CD8-positive, alpha-beta memory T cell (primary cell): Measurements from ENCODE around the gene ATXN1. TPM values are rescaled to one million over a fixed set of nuclear protein-coding genes. Genes with fewer than 3 reads are reported as not detected.
A peak's percentile ranks its signal among the peaks of the same experiment; 100 is the strongest.

ENCODE experiments used
- CTCF ChIA-PET: fragments of 350-600 bp; sonication (Branson Sonifier 250); formaldehyde crosslinking; loops from one replicate; lab custom pipeline; 2021; ENCODE audit warnings: antibody characterized with exemption; lab: Charles Lee
- POLR2A ChIA-PET: fragments of 350-600 bp; sonication (Branson Sonifier 250); formaldehyde crosslinking; loops from one replicate; lab custom pipeline; 2021; ENCODE audit warnings: antibody characterized with exemption; lab: Charles Lee
- DNase-seq, 5 donors: peaks; one replicate each; pipeline versions ENCODE4 v3.0.0 to v3.0.0-alpha.2; 2020 to 2022; ENCODE audit warnings: mixed read lengths in 1 of 5
- H3K27ac ChIP-seq: one replicate; pipeline ENCODE4 v1.7.0; 2013; ENCODE audit warnings: low read depth, mild to moderate bottlenecking, low read length, moderate library complexity
- H3K27me3 ChIP-seq: 2 replicates; pipeline ENCODE4 v1.7.0; 2013; ENCODE audit warnings: low read length, mild to moderate bottlenecking; ENCODE audit not compliant: insufficient read depth, poor library complexity, severe bottlenecking
- H3K36me3 ChIP-seq: 2 replicates; pipeline ENCODE4 v1.7.0; 2013; ENCODE audit warnings: mild to moderate bottlenecking, low read length, moderate library complexity; ENCODE audit not compliant: insufficient read depth
- H3K4me1 ChIP-seq: 2 replicates; pipeline ENCODE4 v1.7.0; 2013; ENCODE audit warnings: mild to moderate bottlenecking, low read length, moderate library complexity; ENCODE audit not compliant: insufficient read depth
- H3K4me3 ChIP-seq: 2 replicates; pipeline ENCODE4 v1.7.0; 2013; ENCODE audit warnings: mild to moderate bottlenecking, low read length
- H3K9me3 ChIP-seq: 2 replicates; pipeline ENCODE4 v1.7.0; 2013; ENCODE audit warnings: mild to moderate bottlenecking, low read length
- H3K27ac Mint-ChIP-seq, 8 donors: one replicate each; pipeline ENCODE4 v1.8.0; 2020 to 2021; ENCODE audit warnings: mixed read lengths in 8 of 8, mild to moderate bottlenecking in 6 of 8, inconsistent platforms in 3 of 8, moderate library complexity in 3 of 8
- H3K27me3 Mint-ChIP-seq, 2 donors: one replicate each; pipeline ENCODE4 v1.8.0; 2020 to 2021; ENCODE audit warnings: mixed read lengths in 2 of 2, mild to moderate bottlenecking in 1 of 2, moderate library complexity in 1 of 2
- H3K36me3 Mint-ChIP-seq, 3 donors: one replicate each; pipeline ENCODE4 v1.8.0; 2020 to 2021; ENCODE audit warnings: mixed read lengths in 3 of 3, inconsistent platforms in 1 of 3, mild to moderate bottlenecking in 1 of 3
- H3K4me1 Mint-ChIP-seq, 3 donors: one replicate each; pipeline ENCODE4 v1.8.0; 2020 to 2021; ENCODE audit warnings: mixed read lengths in 3 of 3, inconsistent platforms in 1 of 3, mild to moderate bottlenecking in 1 of 3
- H3K4me3 Mint-ChIP-seq, 7 donors: one replicate each; pipeline ENCODE4 v1.8.0; 2020 to 2021; ENCODE audit warnings: mixed read lengths in 7 of 7, mild to moderate bottlenecking in 6 of 7, moderate library complexity in 4 of 7, inconsistent platforms in 2 of 7
- H3K9me3 Mint-ChIP-seq, 5 donors: one replicate each; pipeline ENCODE4 v1.8.0; 2020 to 2022; ENCODE audit warnings: mixed read lengths in 5 of 5, mild to moderate bottlenecking in 3 of 5, moderate library complexity in 2 of 5, inconsistent platforms in 1 of 5
- polyA plus RNA-seq: library from polyadenylated mRNA; unstranded; fragments of 300-500 nt; fragmentation: Illumina TruSeq; gene quantifications from one replicate; pipeline ENCODE4 v1.2.3, GENCODE V29; 2021
- total RNA-seq, 2 experiments: library from RNA; stranded (reverse); gene quantifications; one replicate each; pipeline ENCODE4 v1.2.3, GENCODE V29; 2021

Gene ATXN1
- total and polyA plus RNA-seq, 3 experiments from 2014 or later: 20.0 to 114 (median 111) TPM

- H3K4me3 Mint-ChIP-seq: peak overlapping the region in 4 of 7 donors; percentile 18 to 25 (median 23)
- DNase-seq: peak in 2 of 5 donors; percentile 14 to 67
- H3K4me1 Mint-ChIP-seq: peaks cover 51 to 88% (median 86%) of the 10 kb centered on the region in 3 donors
- ChIA-PET CTCF (interaction anchor here (1.0 to 1.8 kb wide), 3 partner anchors 14 to 289 kb away, joined by 4 to 8 read pairs (median 5); no protein-coding TSS in a partner anchor), POLR2A (interaction anchor here (0.7 to 1.0 kb wide), 2 partner anchors 14 to 61 kb away, joined by 3 to 4 read pairs; no protein-coding TSS in a partner anchor)
- H3K9me3 ChIP-seq: no peaks in the 10 kb centered on the region
- H3K27ac Mint-ChIP-seq: peak overlapping the region; percentile 54 to 95 (median 78)
- H3K36me3 ChIP-seq: no peaks in the 10 kb centered on the region
- H3K27me3 Mint-ChIP-seq: no peaks in the 10 kb centered on the region
- no peaks in the 10 kb centered on the region for H3K9me3 Mint-ChIP-seq
- H3K4me3 ChIP-seq: no peak overlapping the region
- peaks cover 34% of the 10 kb centered on the region for H3K4me1 ChIP-seq
- no peaks in the 10 kb centered on the region for H3K27me3 ChIP-seq
- H3K27ac ChIP-seq: no peak overlapping the region
- H3K36me3 Mint-ChIP-seq: peaks cover 17 to 41% (median 27%) of the 10 kb centered on the region in 3 donors
Observed at GRCh38 chr6:16474772-16475493, 286.3 kb downstream of the ATXN1 start.

GRCh38 chr6:16473908-16474771, 287.1 kb downstream of the ATXN1 start:
- H3K36me3 ChIP-seq: no peaks in the 10 kb centered on the region
- H3K4me1 ChIP-seq: peaks cover 34% of the 10 kb centered on the region
- Mint-ChIP-seq H3K4me1 (peaks cover 54 to 94% (median 92%) of the 10 kb centered on the region in 3 donors), H3K9me3 (no peaks in the 10 kb centered on the region), H3K36me3 (peaks cover 17 to 42% (median 25%) of the 10 kb centered on the region in 3 donors), H3K4me3 (peak overlapping the region; percentile 23 to 67 (median 54)), H3K27ac (peak overlapping the region; percentile 54 to 95 (median 84)), H3K27me3 (no peaks in the 10 kb centered on the region)
- H3K9me3 ChIP-seq: no peaks in the 10 kb centered on the region
- CTCF ChIA-PET: interaction anchor here (0.9 to 1.8 kb wide), 5 partner anchors 15 to 289 kb away, joined by 3 to 8 read pairs (median 4); no protein-coding TSS in a partner anchor
- H3K4me3 ChIP-seq: peak overlapping the region; percentile 7
- H3K27me3 ChIP-seq: no peaks in the 10 kb centered on the region
- POLR2A ChIA-PET: interaction anchor here (0.6 to 1.0 kb wide), 2 partner anchors 14 to 250 kb away, joined by 3 read pairs; no protein-coding TSS in a partner anchor
- H3K27ac ChIP-seq: peak overlapping the region; percentile 6
- peak in 1 of 5 donors; percentile 28 for DNase-seq

DNA sequence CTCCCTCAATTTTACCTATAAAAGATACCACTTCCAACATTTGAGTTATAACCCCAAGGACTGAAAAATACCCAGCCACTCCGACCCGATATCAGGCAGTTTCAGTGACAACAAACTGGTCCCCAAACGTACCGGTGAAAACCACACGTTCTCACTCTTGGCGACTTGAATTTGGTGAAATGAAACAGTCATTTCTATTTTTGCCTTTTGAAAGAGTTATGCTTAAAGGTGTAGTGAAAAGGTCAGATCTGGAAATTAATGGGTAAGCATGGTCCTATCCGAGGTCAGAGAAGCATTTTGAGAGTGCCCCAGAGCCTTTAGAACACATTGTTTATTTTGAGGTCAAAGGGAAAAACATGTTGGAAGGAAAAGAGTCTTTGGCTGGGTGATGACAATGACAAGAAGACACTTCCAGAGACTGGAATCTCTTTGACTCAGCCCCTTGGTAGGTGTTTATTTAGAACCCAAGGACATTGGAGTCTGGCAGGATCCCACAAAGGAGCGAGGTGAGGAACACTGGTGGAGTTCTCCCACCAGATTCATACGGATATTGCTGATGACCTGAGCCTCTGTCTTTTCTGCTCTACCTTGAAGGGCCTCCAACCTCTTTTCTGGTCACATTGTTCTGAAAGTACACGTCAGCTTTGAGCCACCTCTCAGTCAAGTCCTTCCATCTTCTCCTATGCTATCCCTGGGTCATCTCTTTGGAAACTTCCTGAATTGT, 287.9 kb downstream of the ATXN1 start:
- CTCF ChIA-PET: interaction anchor here (0.9 to 1.8 kb wide), 4 partner anchors 15 to 290 kb away, joined by 3 to 5 read pairs (median 4); no protein-coding TSS in a partner anchor
- peaks cover 62 to 96% (median 96%) of the 10 kb centered on the region in 3 donors for H3K4me1 Mint-ChIP-seq
- Histone ChIP-seq H3K27me3 (no peaks in the 10 kb centered on the region), H3K36me3 (no peaks in the 10 kb centered on the region), H3K4me1 (peaks cover 34% of the 10 kb centered on the region), H3K4me3 (no peak overlapping the region), H3K27ac (no peak overlapping the region), H3K9me3 (no peaks in the 10 kb centered on the region)
- H3K27ac Mint-ChIP-seq: peak overlapping the region in 7 of 8 donors; percentile 69 to 94 (median 81)
- peaks cover 14 to 39% (median 28%) of the 10 kb centered on the region in 3 donors for H3K36me3 Mint-ChIP-seq
- DNase-seq: no peak
- no peaks in the 10 kb centered on the region for H3K9me3 Mint-ChIP-seq
- peak overlapping the region in 6 of 7 donors; percentile 25 to 67 (median 54) for H3K4me3 Mint-ChIP-seq
- POLR2A ChIA-PET: interaction anchor here (1.0 kb wide), 1 partner anchor 15 kb away, joined by 3 read pairs; no protein-coding TSS in a partner anchor
- H3K27me3 Mint-ChIP-seq: no peaks in the 10 kb centered on the region

GRCh38 chr6:16472349-16473069, 288.8 kb downstream of the ATXN1 start:
- peaks cover 63 to 92% (median 92%) of the 10 kb centered on the region in 3 donors for H3K4me1 Mint-ChIP-seq
- no peaks in the 10 kb centered on the region for H3K9me3 Mint-ChIP-seq
- peaks cover 14 to 34% (median 23%) of the 10 kb centered on the region in 3 donors for H3K36me3 Mint-ChIP-seq
- no peaks in the 10 kb centered on the region for H3K27me3 ChIP-seq
- peak overlapping the region; percentile 4 to 94 (median 81) for H3K27ac Mint-ChIP-seq
- peaks cover 34% of the 10 kb centered on the region for H3K4me1 ChIP-seq
- H3K27me3 Mint-ChIP-seq: no peaks in the 10 kb centered on the region
- no peaks in the 10 kb centered on the region for H3K9me3 ChIP-seq
- H3K4me3 Mint-ChIP-seq: peak overlapping the region in 3 of 7 donors; percentile 7 to 67 (median 53)
- POLR2A ChIA-PET: no interaction called here
- H3K36me3 ChIP-seq: no peaks in the 10 kb centered on the region
- no peak for DNase-seq
- no peak overlapping the region for H3K27ac ChIP-seq
- no peak overlapping the region for H3K4me3 ChIP-seq
- CTCF ChIA-PET: interaction anchor here (0.7 to 1.2 kb wide), 2 partner anchors 26 to 40 kb away, joined by 3 read pairs; no protein-coding TSS in a partner anchor

DNA sequence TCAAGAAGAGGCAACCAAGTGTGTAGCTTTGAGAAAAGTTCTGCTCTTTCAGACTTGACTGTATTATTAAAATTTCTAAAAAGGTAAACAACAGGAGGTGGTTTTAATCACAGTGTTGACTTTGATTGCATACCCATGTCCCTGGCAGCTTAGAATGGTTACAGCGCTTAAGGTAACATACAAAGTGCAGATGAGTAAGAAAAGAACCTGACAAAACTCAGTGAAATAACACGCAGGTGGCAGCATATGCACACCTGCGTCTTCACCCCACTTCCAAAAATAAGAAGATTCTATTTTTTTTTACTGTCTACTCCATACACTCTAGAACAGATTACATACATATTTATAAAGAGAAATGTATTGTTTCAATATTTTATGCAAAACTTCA, 289.4 kb downstream of the ATXN1 start:
- no peaks in the 10 kb centered on the region for H3K9me3 Mint-ChIP-seq
- peaks cover 67 to 92% (median 92%) of the 10 kb centered on the region in 3 donors for H3K4me1 Mint-ChIP-seq
- no peaks in the 10 kb centered on the region for H3K27me3 Mint-ChIP-seq
- peaks cover 34% of the 10 kb centered on the region for H3K4me1 ChIP-seq
- H3K9me3 ChIP-seq: no peaks in the 10 kb centered on the region
- ChIA-PET POLR2A (no interaction called here), CTCF (interaction anchor here (0.7 to 1.2 kb wide), 2 partner anchors 25 to 40 kb away, joined by 3 read pairs; no protein-coding TSS in a partner anchor)
- H3K36me3 ChIP-seq: no peaks in the 10 kb centered on the region
- H3K4me3 Mint-ChIP-seq: peak overlapping the region in 2 of 7 donors; percentile 32 to 39
- no peak overlapping the region for H3K4me3 ChIP-seq
- no peaks in the 10 kb centered on the region for H3K27me3 ChIP-seq
- H3K27ac ChIP-seq: no peak overlapping the region
- peak overlapping the region in 6 of 8 donors; percentile 25 to 94 (median 64) for H3K27ac Mint-ChIP-seq
- DNase-seq: no peak
- peaks cover 12 to 30% (median 20%) of the 10 kb centered on the region in 3 donors for H3K36me3 Mint-ChIP-seq

DNA sequence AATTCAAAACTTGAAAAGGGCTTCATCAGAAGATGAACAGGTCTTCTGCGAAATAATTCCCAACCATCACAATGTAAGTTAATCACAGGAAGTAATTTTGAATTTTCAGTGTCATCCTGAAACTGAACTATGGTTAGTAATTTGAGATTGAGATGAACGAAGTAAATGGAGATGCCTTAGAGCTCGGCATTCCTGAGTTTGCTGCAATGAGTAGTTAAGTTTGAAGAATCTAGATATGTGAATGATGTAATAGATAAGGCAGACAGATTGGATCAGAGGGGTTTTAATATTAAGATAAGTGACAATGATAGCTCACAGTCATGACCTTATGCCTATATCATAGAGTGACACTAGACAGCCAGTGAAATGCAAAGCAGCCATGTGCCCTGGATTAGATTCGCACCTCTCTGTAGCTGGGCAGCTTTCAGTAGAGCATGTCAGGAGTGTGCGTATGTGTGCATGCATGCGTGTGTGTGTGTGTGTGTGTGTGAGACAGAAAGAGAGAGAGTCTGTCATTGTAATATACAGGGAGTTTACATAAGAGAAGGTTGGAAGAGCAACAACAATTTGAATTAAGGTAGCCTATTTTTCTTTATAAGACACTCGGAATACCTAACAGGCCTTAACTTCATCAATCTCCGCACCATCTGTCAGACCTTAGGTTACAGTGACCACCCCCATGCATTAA, 289.9 kb downstream of the ATXN1 start:
- H3K9me3 Mint-ChIP-seq: no peaks in the 10 kb centered on the region
- peaks cover 6 to 27% (median 17%) of the 10 kb centered on the region in 3 donors for H3K36me3 Mint-ChIP-seq
- H3K27ac ChIP-seq: no peak overlapping the region
- ChIA-PET POLR2A (interaction anchor here (0.7 kb wide), 1 partner anchor 35 kb away, joined by 4 read pairs; no protein-coding TSS in a partner anchor), CTCF (interaction anchor here (0.7 to 1.2 kb wide), 2 partner anchors 25 to 41 kb away, joined by 3 read pairs; no protein-coding TSS in a partner anchor)
- DNase-seq: peak in 1 of 5 donors; percentile 51
- peaks cover 66 to 90% (median 90%) of the 10 kb centered on the region in 3 donors for H3K4me1 Mint-ChIP-seq
- peaks cover 34% of the 10 kb centered on the region for H3K4me1 ChIP-seq
- H3K27me3 Mint-ChIP-seq: no peaks in the 10 kb centered on the region
- peak overlapping the region; percentile 25 to 90 (median 65) for H3K27ac Mint-ChIP-seq
- H3K36me3 ChIP-seq: no peaks in the 10 kb centered on the region
- H3K4me3 Mint-ChIP-seq: peak overlapping the region in 3 of 7 donors; percentile 32 to 41 (median 39)
- H3K27me3 ChIP-seq: no peaks in the 10 kb centered on the region
- H3K4me3 ChIP-seq: no peak overlapping the region
- H3K9me3 ChIP-seq: no peaks in the 10 kb centered on the region
